ENCODE data around the gene MTOR. TPM values are rescaled to one million over a fixed set of nuclear protein-coding genes. Genes with fewer than 3 reads are reported as not detected.

Gene MTOR
- total RNA-seq, 1 donor from 2014 or later: 43.6 TPM

- Mint-ChIP-seq H3K27ac (ENCODE audit: unreplicated experiment) (no peak overlapping the region), H3K36me3 (ENCODE audit: low read depth, unreplicated experiment) (peaks cover 19% of the 10 kb centered on the region), H3K9me3 (ENCODE audit: unreplicated experiment) (no peaks in the 10 kb centered on the region), H3K4me3 (ENCODE audit: unreplicated experiment) (no peak overlapping the region), H3K27me3 (ENCODE audit: low read depth, unreplicated experiment) (no peaks in the 10 kb centered on the region), H3K4me1 (ENCODE audit: low read depth, unreplicated experiment) (peaks cover 7% of the 10 kb centered on the region)
- Histone ChIP-seq H3K4me3 (ENCODE audit: insufficient read depth, low read depth, low read length) (no peak overlapping the region), H3K4me1 (ENCODE audit: insufficient read depth, low read length) (peaks cover 6% of the 10 kb centered on the region), H3K4me2 (ENCODE audit: low read length) (no peak overlapping the region), H4K20me1 (ENCODE audit: insufficient read depth, low read length) (no peaks in the 10 kb centered on the region), H3K27ac (ENCODE audit: low read depth, low read length) (no peak overlapping the region), H3K36me3 (ENCODE audit: insufficient read depth, low read length) (peaks cover 24% of the 10 kb centered on the region), H3K9me3 (ENCODE audit: insufficient read depth, low read depth, low read length) (no peaks in the 10 kb centered on the region), H3K9ac (ENCODE audit: low read length) (no peak overlapping the region), H3K27me3 (ENCODE audit: insufficient read depth, low read length) (no peaks in the 10 kb centered on the region), H3K79me2 (ENCODE audit: insufficient read depth, low read length) (no peaks in the 10 kb centered on the region), H2AFZ (ENCODE audit: low read depth, low read length) (no peak overlapping the region)
- TF ChIP-seq EZH2 (IDR thresholded peaks at IDR 0.05; ENCODE audit: insufficient read depth, low read length) (no peak), CTCF (IDR thresholded peaks at IDR 0.05; ENCODE audit: insufficient read depth, low read depth, low read length) (no peak)
- FAIRE-seq (no peak), DNase-seq (ENCODE audit: low read depth) (no peak)
Observed at GRCh38 chr1:11143907-11144306, 118.4 kb downstream of the MTOR start.

GRCh38 chr1:11143401-11143800 lies 119.0 kb downstream of the MTOR start:
- H3K27ac ChIP-seq (ENCODE audit: low read depth, low read length): no peak overlapping the region
- peaks cover 18% of the 10 kb centered on the region for H3K36me3 Mint-ChIP-seq (ENCODE audit: low read depth, unreplicated experiment)
- TF ChIP-seq EZH2 (IDR thresholded peaks at IDR 0.05; ENCODE audit: insufficient read depth, low read length) (no peak), CTCF (IDR thresholded peaks at IDR 0.05; ENCODE audit: insufficient read depth, low read depth, low read length) (no peak)
- H3K4me3 Mint-ChIP-seq (ENCODE audit: unreplicated experiment): no peak overlapping the region
- peaks cover 7% of the 10 kb centered on the region for H3K4me1 Mint-ChIP-seq (ENCODE audit: low read depth, unreplicated experiment)
- no peak overlapping the region for H3K4me3 ChIP-seq (ENCODE audit: insufficient read depth, low read depth, low read length)
- H3K9me3 Mint-ChIP-seq (ENCODE audit: unreplicated experiment): no peaks in the 10 kb centered on the region
- H3K4me2 ChIP-seq (ENCODE audit: low read length): no peak overlapping the region
- no peaks in the 10 kb centered on the region for H3K9me3 ChIP-seq (ENCODE audit: insufficient read depth, low read depth, low read length)
- no peaks in the 10 kb centered on the region for H3K27me3 Mint-ChIP-seq (ENCODE audit: low read depth, unreplicated experiment)
- no peak overlapping the region for H2AFZ ChIP-seq (ENCODE audit: low read depth, low read length)
- no peak overlapping the region for H3K9ac ChIP-seq (ENCODE audit: low read length)
- H3K27ac Mint-ChIP-seq (ENCODE audit: unreplicated experiment): no peak overlapping the region
- peaks cover 27% of the 10 kb centered on the region for H3K36me3 ChIP-seq (ENCODE audit: insufficient read depth, low read length)
- no peaks in the 10 kb centered on the region for H4K20me1 ChIP-seq (ENCODE audit: insufficient read depth, low read length)
- no peaks in the 10 kb centered on the region for H3K27me3 ChIP-seq (ENCODE audit: insufficient read depth, low read length)
- no peak for FAIRE-seq
- no peak for DNase-seq (ENCODE audit: low read depth)
- peaks cover 6% of the 10 kb centered on the region for H3K4me1 ChIP-seq (ENCODE audit: insufficient read depth, low read length)
- H3K79me2 ChIP-seq (ENCODE audit: insufficient read depth, low read length): no peaks in the 10 kb centered on the region

- peaks cover 6% of the 10 kb centered on the region for H3K4me1 ChIP-seq (ENCODE audit: insufficient read depth, low read length)
- H3K4me3 ChIP-seq (ENCODE audit: insufficient read depth, low read depth, low read length): no peak overlapping the region
- no peaks in the 10 kb centered on the region for H3K9me3 ChIP-seq (ENCODE audit: insufficient read depth, low read depth, low read length)
- no peak overlapping the region for H3K4me3 Mint-ChIP-seq (ENCODE audit: unreplicated experiment)
- no peaks in the 10 kb centered on the region for H3K27me3 ChIP-seq (ENCODE audit: insufficient read depth, low read length)
- H3K27ac Mint-ChIP-seq (ENCODE audit: unreplicated experiment): no peak overlapping the region
- no peak overlapping the region for H3K9ac ChIP-seq (ENCODE audit: low read length)
- H3K4me2 ChIP-seq (ENCODE audit: low read length): no peak overlapping the region
- no peak overlapping the region for H3K27ac ChIP-seq (ENCODE audit: low read depth, low read length)
- FAIRE-seq (no peak), DNase-seq (ENCODE audit: low read depth) (no peak)
- no peaks in the 10 kb centered on the region for H3K9me3 Mint-ChIP-seq (ENCODE audit: unreplicated experiment)
- no peak for TF ChIP-seq CTCF (IDR thresholded peaks at IDR 0.05; ENCODE audit: insufficient read depth, low read depth, low read length)
- TF ChIP-seq EZH2 (IDR thresholded peaks at IDR 0.05; ENCODE audit: insufficient read depth, low read length): no peak
- peaks cover 7% of the 10 kb centered on the region for H3K4me1 Mint-ChIP-seq (ENCODE audit: low read depth, unreplicated experiment)
- peaks cover 25% of the 10 kb centered on the region for H3K36me3 ChIP-seq (ENCODE audit: insufficient read depth, low read length)
- H3K36me3 Mint-ChIP-seq (ENCODE audit: low read depth, unreplicated experiment): peaks cover 18% of the 10 kb centered on the region
- H3K27me3 Mint-ChIP-seq (ENCODE audit: low read depth, unreplicated experiment): no peaks in the 10 kb centered on the region
- no peak overlapping the region for H2AFZ ChIP-seq (ENCODE audit: low read depth, low read length)
- H3K79me2 ChIP-seq (ENCODE audit: insufficient read depth, low read length): no peaks in the 10 kb centered on the region
- no peaks in the 10 kb centered on the region for H4K20me1 ChIP-seq (ENCODE audit: insufficient read depth, low read length)
Observed at GRCh38 chr1:11142618-11143391, 119.5 kb downstream of the MTOR start.
